ENCODE results near the gene MLC1. TPM values are rescaled to one million over a fixed set of nuclear protein-coding genes. Genes with fewer than 3 reads are reported as not detected.

The MLC1 gene
- polyA plus RNA-seq, 1 donor (not counting 4 experiments of a cell fraction or from before 2014, with no cell fraction given), result not detected

DNA sequence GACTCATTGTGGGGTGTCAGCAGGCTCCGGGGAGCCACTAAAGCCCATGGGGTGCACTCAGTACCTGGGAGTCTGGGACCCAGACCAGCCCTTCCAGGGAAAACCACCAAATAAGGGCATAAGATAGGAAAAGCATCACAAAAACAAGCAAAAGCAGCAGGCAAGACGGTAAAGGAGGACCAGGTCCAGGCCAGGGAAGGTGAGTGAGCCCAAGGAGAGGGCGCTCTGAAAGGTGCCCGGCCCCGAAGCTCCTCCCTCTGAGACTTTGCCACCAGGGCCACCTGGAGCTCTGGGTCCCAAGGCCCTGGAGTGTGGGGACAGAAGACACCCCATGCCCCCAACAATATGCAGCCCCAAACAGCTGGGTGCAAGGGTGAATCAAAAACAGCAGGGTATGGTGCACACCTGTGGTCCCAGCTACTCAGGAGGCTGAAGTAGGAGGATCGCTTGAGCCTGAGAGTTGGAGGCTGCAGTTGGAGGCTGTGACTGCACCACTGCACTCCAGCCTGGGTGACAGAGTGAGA, 67.5 kb downstream of the MLC1 start:
- Histone ChIP-seq H3K9ac (ENCODE audit: control insufficient read depth, extremely low read depth, insufficient read depth, low read length) (no peak overlapping the region), H3K27ac (ENCODE audit: control insufficient read depth, insufficient read depth, low read length) (no peak overlapping the region), H3K36me3 (ENCODE audit: control insufficient read depth in 2 of 2, extremely low read depth in 1 of 2, insufficient read depth in 2 of 2, low read length in 2 of 2) (no peaks in the 10 kb centered on the region), H3K27me3 (ENCODE audit: control insufficient read depth, extremely low read depth, insufficient read depth, low read length) (peaks cover 45% of the 10 kb centered on the region), H3K9me3 (ENCODE audit: control insufficient read depth, low read depth, low read length) (no peaks in the 10 kb centered on the region), H3K9me1 (ENCODE audit: control insufficient read depth, extremely low read depth, insufficient read depth, low read length) (no peaks in the 10 kb centered on the region), H2AFZ (ENCODE audit: control insufficient read depth, low read length) (no peak overlapping the region), H3K4me3 (ENCODE audit: control insufficient read depth in 2 of 3, extremely low read depth in 1 of 3, insufficient read depth in 2 of 3, low read depth in 1 of 3, low read length in 3 of 3) (no peak overlapping the region), H3K79me2 (ENCODE audit: control insufficient read depth, insufficient read depth, low read length) (no peaks in the 10 kb centered on the region), H3K4me2 (ENCODE audit: control insufficient read depth, extremely low read depth, insufficient read depth, low read depth, low read length) (no peak overlapping the region), H3K4me1 (ENCODE audit: control insufficient read depth, extremely low read depth, insufficient read depth, low read length) (peaks cover 7% of the 10 kb centered on the region), H4K20me1 (ENCODE audit: control insufficient read depth, extremely low read depth, insufficient read depth, low read length) (no peaks in the 10 kb centered on the region)
- dilution Hi-C loops (cut with MboI; ENCODE audit: extremely low pct_ligation_motif_present, low sequenced_read_pairs), result no loop called here
- no peak for TF ChIP-seq EZH2 (IDR thresholded peaks at IDR 0.05; ENCODE audit: low read length)
- TF ChIP-seq, protein P1, sequence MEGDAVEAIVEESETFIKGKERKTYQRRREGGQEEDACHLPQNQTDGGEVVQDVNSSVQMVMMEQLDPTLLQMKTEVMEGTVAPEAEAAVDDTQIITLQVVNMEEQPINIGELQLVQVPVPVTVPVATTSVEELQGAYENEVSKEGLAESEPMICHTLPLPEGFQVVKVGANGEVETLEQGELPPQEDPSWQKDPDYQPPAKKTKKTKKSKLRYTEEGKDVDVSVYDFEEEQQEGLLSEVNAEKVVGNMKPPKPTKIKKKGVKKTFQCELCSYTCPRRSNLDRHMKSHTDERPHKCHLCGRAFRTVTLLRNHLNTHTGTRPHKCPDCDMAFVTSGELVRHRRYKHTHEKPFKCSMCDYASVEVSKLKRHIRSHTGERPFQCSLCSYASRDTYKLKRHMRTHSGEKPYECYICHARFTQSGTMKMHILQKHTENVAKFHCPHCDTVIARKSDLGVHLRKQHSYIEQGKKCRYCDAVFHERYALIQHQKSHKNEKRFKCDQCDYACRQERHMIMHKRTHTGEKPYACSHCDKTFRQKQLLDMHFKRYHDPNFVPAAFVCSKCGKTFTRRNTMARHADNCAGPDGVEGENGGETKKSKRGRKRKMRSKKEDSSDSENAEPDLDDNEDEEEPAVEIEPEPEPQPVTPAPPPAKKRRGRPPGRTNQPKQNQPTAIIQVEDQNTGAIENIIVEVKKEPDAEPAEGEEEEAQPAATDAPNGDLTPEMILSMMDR (optimal IDR thresholded peaks at IDR 0.05 in 1 of 3, IDR thresholded peaks at IDR 0.05 in 1 of 3, conservative IDR thresholded peaks at IDR 0.05 in 1 of 3; ENCODE audit: extremely low read depth in 1 of 3, insufficient read depth in 2 of 3, low read length in 3 of 3), result no peak
- FAIRE-seq, result no peak
- no peak for DNase-seq (ENCODE audit: low read depth, low spot score)

DNA sequence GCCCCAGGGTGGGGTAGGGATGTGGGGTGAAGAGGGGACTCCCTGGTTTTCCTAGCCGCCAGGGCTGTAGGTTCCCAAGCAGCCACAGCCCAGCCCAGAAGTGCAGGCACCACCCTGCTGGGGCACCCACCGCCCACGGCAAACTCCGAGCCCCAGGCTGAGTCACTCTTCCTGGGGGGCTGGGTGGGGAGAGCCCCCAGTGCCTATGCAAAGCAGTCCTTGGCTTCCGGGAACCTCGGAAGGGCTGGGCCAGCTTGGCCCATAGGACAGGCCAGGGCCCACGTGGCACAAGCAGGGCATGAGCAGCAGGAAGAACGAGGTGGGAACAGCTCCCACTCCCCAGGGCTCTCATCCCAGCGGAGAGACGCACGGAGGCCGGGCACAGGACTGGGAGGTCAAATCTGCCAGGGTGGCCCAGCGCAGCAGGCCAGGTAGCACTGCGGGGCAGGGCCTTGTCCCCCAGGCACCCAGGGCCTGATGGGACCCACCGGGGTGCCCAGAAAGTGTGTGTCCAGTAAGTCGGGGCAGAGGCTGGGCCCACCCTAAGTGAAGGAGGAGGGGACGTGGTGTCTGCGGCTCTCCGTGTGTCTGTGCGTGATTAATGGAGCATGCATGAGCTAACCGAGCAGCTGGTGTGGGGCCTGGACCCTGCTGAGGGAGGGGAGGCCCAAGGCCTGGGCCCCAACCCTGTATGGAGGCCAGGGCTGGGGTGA, 68.1 kb downstream of the MLC1 start:
- Histone ChIP-seq H3K79me2 (ENCODE audit: control insufficient read depth, insufficient read depth, low read length) (no peaks in the 10 kb centered on the region), H3K9ac (ENCODE audit: control insufficient read depth, extremely low read depth, insufficient read depth, low read length) (no peak overlapping the region), H3K27ac (ENCODE audit: control insufficient read depth, insufficient read depth, low read length) (no peak overlapping the region), H3K4me2 (ENCODE audit: control insufficient read depth, extremely low read depth, insufficient read depth, low read depth, low read length) (no peak overlapping the region), H3K4me3 (ENCODE audit: control insufficient read depth in 2 of 3, extremely low read depth in 1 of 3, insufficient read depth in 2 of 3, low read depth in 1 of 3, low read length in 3 of 3) (no peak overlapping the region), H3K4me1 (ENCODE audit: control insufficient read depth, extremely low read depth, insufficient read depth, low read length) (peaks cover 7% of the 10 kb centered on the region), H3K36me3 (ENCODE audit: control insufficient read depth in 2 of 2, extremely low read depth in 1 of 2, insufficient read depth in 2 of 2, low read length in 2 of 2) (no peaks in the 10 kb centered on the region), H4K20me1 (ENCODE audit: control insufficient read depth, extremely low read depth, insufficient read depth, low read length) (no peaks in the 10 kb centered on the region), H2AFZ (ENCODE audit: control insufficient read depth, low read length) (no peak overlapping the region), H3K9me3 (ENCODE audit: control insufficient read depth, low read depth, low read length) (no peaks in the 10 kb centered on the region), H3K9me1 (ENCODE audit: control insufficient read depth, extremely low read depth, insufficient read depth, low read length) (no peaks in the 10 kb centered on the region), H3K27me3 (ENCODE audit: control insufficient read depth, extremely low read depth, insufficient read depth, low read length) (peaks cover 51% of the 10 kb centered on the region)
- FAIRE-seq (no peak), DNase-seq (ENCODE audit: low read depth, low spot score) (no peak)
- dilution Hi-C loops (cut with MboI; ENCODE audit: extremely low pct_ligation_motif_present, low sequenced_read_pairs), result no loop called here
- TF ChIP-seq EZH2 (IDR thresholded peaks at IDR 0.05; ENCODE audit: low read length), result no peak
- TF ChIP-seq, protein P1 (optimal IDR thresholded peaks at IDR 0.05 in 1 of 3, IDR thresholded peaks at IDR 0.05 in 1 of 3, conservative IDR thresholded peaks at IDR 0.05 in 1 of 3; ENCODE audit: extremely low read depth in 1 of 3, insufficient read depth in 2 of 3, low read length in 3 of 3), result no peak
